Keratinocyte (primary cell): ENCODE measurements around the gene PPM1H. TPM values are rescaled to one million over a fixed set of nuclear protein-coding genes. Genes with fewer than 3 reads are reported as not detected.
A peak's percentile ranks its signal among the peaks of the same experiment; 100 is the strongest.

Experiments
- DNase-seq: peaks from one replicate; pipeline ENCODE4 v3.0.0-alpha.2; 2011; ENCODE audit warnings: low read depth, missing footprints, low spot score
- FAIRE-seq: peaks from 2 replicates; lab custom pipeline; 2011; peaks lifted over from hg19 to GRCh38; lab: Jason Lieb, UNC
- H2AFZ ChIP-seq: 2 replicates; pipeline ENCODE4 v1.6.0; 2012; ENCODE audit warnings: low read length, control low read depth, inconsistent platforms; ENCODE audit not compliant: control insufficient read depth
- H3K27ac ChIP-seq: 2 replicates; pipeline ENCODE4 v1.5.1; 2011; ENCODE audit warnings: low read length; ENCODE audit not compliant: control insufficient read depth, insufficient read depth
- H3K27me3 ChIP-seq: 3 replicates; pipeline ENCODE4 v1.6.0; 2011; ENCODE audit warnings: low read length; ENCODE audit not compliant: control insufficient read depth, insufficient read depth; ENCODE audit errors: extremely low read depth
- H3K36me3 ChIP-seq, 2 experiments: 2 replicates in 1 of 2; 3 replicates in 1 of 2; pipeline ENCODE4 v1.5.1; 2011; ENCODE audit warnings: low read length in 2 of 2, mild to moderate bottlenecking in 1 of 2; ENCODE audit not compliant: control insufficient read depth in 2 of 2, insufficient read depth in 2 of 2; ENCODE audit errors: extremely low read depth in 1 of 2
- H3K4me1 ChIP-seq: 3 replicates; pipeline ENCODE4 v1.5.1; 2011; ENCODE audit warnings: low read length; ENCODE audit not compliant: control insufficient read depth, insufficient read depth; ENCODE audit errors: extremely low read depth
- H3K4me2 ChIP-seq: 3 replicates; pipeline ENCODE4 v1.6.0; 2011; ENCODE audit warnings: low read depth, low read length; ENCODE audit not compliant: control insufficient read depth, insufficient read depth; ENCODE audit errors: extremely low read depth
- H3K4me3 ChIP-seq, 3 experiments: fragments of 200-600 bp in 1 of 3; sonication (generic) in 1 of 3; 2 replicates in 2 of 3; 3 replicates in 1 of 3; pipeline ENCODE4 v1.5.1; 2011 to 2016; ENCODE audit warnings: low read length in 3 of 3, mild to moderate bottlenecking in 3 of 3, control low read depth in 2 of 3, inconsistent platforms in 1 of 3, low read depth in 1 of 3, mixed read lengths in 1 of 3, mixed run types in 1 of 3, moderate library complexity in 1 of 3; ENCODE audit not compliant: control insufficient read depth in 2 of 3, insufficient read depth in 2 of 3; ENCODE audit errors: extremely low read depth in 1 of 3
- H3K79me2 ChIP-seq: 2 replicates; pipeline ENCODE4 v1.6.0; 2012; ENCODE audit warnings: low read length; ENCODE audit not compliant: control insufficient read depth, insufficient read depth
- H3K9ac ChIP-seq: 3 replicates; pipeline ENCODE4 v1.6.0; 2011; ENCODE audit warnings: low read length; ENCODE audit not compliant: control insufficient read depth, insufficient read depth; ENCODE audit errors: extremely low read depth
- H3K9me1 ChIP-seq: 3 replicates; pipeline ENCODE4 v1.6.0; 2011; ENCODE audit warnings: low read length; ENCODE audit not compliant: control insufficient read depth, insufficient read depth; ENCODE audit errors: extremely low read depth
- H3K9me3 ChIP-seq: 2 replicates; pipeline ENCODE4 v1.5.1; 2012; ENCODE audit warnings: low read depth, low read length; ENCODE audit not compliant: control insufficient read depth
- H4K20me1 ChIP-seq: 3 replicates; pipeline ENCODE4 v1.6.0; 2011; ENCODE audit warnings: low read length; ENCODE audit not compliant: control insufficient read depth, insufficient read depth; ENCODE audit errors: extremely low read depth
- EZH2 ChIP-seq: IDR thresholded peaks from one replicate; pipeline ENCODE4 v1.6.1; 2012; ENCODE audit warnings: inconsistent platforms, mild to moderate bottlenecking, low read length, moderate library complexity
- dilution Hi-C: fragments of 300-500 bp; cut with MboI; formaldehyde crosslinking; loops from one replicate; pipeline ENCODE4 v1.7.0; 2020; ENCODE audit warnings: low sequenced_read_pairs; ENCODE audit not compliant: extremely low pct_ligation_motif_present
- polyA plus RNA-seq, 5 experiments: library from polyadenylated mRNA; depleted of rRNA in 3 of 5; stranded (reverse) in 3 of 5; stranded (forward) in 1 of 5; unstranded in 1 of 5; fragments of >200 nt; gene quantifications; 1 replicate in 1 of 5; 2 replicates in 3 of 5; 3 replicates in 1 of 5; pipeline versions ENCODE4 v1.2.1 to v1.2.3, GENCODE V29; 2011 to 2012; ENCODE audit warnings: missing spikeins in 2 of 5, low read depth in 1 of 5, low replicate concordance in 1 of 5
- TF ChIP-seq, protein P1 (sequence below), 3 experiments: IDR thresholded peaks in 1 of 3; conservative IDR thresholded peaks in 1 of 3; optimal IDR thresholded peaks in 1 of 3; 2 replicates in 2 of 3; 3 replicates in 1 of 3; pipeline versions ENCODE3 to v1.5.1; 2011; ENCODE audit warnings: low read length in 3 of 3, mild to moderate bottlenecking in 3 of 3, moderate library complexity in 2 of 3, control low read depth in 1 of 3, inconsistent platforms in 1 of 3; ENCODE audit not compliant: insufficient read depth in 2 of 3; ENCODE audit errors: extremely low read depth in 1 of 3

PPM1H gene
- polyA plus RNA-seq, 1 donor (not counting 4 experiments of a cell fraction or from before 2014, with no cell fraction given) = 0.09 TPM

GRCh38 chr12:62605981-62606380, 329.0 kb downstream of the PPM1H start:
- no peak overlapping the region for H3K4me2 ChIP-seq
- no peaks in the 10 kb centered on the region for H3K27me3 ChIP-seq
- FAIRE-seq = no peak
- dilution Hi-C loops = loop anchor here (25.0 kb wide), 1 partner anchor 181 kb away; no protein-coding TSS in a partner anchor
- H3K4me1 ChIP-seq = peaks cover 16% of the 10 kb centered on the region
- H3K36me3 ChIP-seq = no peaks in the 10 kb centered on the region
- no peak overlapping the region for H3K27ac ChIP-seq
- H3K9me3 ChIP-seq = no peaks in the 10 kb centered on the region
- no peaks in the 10 kb centered on the region for H4K20me1 ChIP-seq
- no peak overlapping the region for H3K9ac ChIP-seq
- no peak for DNase-seq
- no peak overlapping the region for H3K4me3 ChIP-seq
- no peak for TF ChIP-seq EZH2
- TF ChIP-seq, protein P1, sequence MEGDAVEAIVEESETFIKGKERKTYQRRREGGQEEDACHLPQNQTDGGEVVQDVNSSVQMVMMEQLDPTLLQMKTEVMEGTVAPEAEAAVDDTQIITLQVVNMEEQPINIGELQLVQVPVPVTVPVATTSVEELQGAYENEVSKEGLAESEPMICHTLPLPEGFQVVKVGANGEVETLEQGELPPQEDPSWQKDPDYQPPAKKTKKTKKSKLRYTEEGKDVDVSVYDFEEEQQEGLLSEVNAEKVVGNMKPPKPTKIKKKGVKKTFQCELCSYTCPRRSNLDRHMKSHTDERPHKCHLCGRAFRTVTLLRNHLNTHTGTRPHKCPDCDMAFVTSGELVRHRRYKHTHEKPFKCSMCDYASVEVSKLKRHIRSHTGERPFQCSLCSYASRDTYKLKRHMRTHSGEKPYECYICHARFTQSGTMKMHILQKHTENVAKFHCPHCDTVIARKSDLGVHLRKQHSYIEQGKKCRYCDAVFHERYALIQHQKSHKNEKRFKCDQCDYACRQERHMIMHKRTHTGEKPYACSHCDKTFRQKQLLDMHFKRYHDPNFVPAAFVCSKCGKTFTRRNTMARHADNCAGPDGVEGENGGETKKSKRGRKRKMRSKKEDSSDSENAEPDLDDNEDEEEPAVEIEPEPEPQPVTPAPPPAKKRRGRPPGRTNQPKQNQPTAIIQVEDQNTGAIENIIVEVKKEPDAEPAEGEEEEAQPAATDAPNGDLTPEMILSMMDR (optimal IDR thresholded peaks at IDR 0.05 in 1 of 3, IDR thresholded peaks at IDR 0.05 in 1 of 3, conservative IDR thresholded peaks at IDR 0.05 in 1 of 3; ENCODE audit: extremely low read depth in 1 of 3, insufficient read depth in 2 of 3, low read length in 3 of 3) = no peak
- no peaks in the 10 kb centered on the region for H3K9me1 ChIP-seq
- H3K79me2 ChIP-seq = peaks cover 37% of the 10 kb centered on the region
- no peak overlapping the region for H2AFZ ChIP-seq

- H4K20me1 ChIP-seq = no peaks in the 10 kb centered on the region
- H3K4me2 ChIP-seq = peak overlapping the region; percentile 92
- H3K27me3 ChIP-seq = no peaks in the 10 kb centered on the region
- H3K4me3 ChIP-seq = peak overlapping the region; percentile 71 to 95 (median 75)
- H3K9ac ChIP-seq = peak overlapping the region; percentile 99
- no peak for TF ChIP-seq EZH2
- TF ChIP-seq, protein P1 (optimal IDR thresholded peaks at IDR 0.05 in 1 of 3, IDR thresholded peaks at IDR 0.05 in 1 of 3, conservative IDR thresholded peaks at IDR 0.05 in 1 of 3; ENCODE audit: extremely low read depth in 1 of 3, insufficient read depth in 2 of 3, low read length in 3 of 3) = no peak
- dilution Hi-C loops = loop anchor here (25.0 kb wide), 1 partner anchor 182 kb away; no protein-coding TSS in a partner anchor
- H3K4me1 ChIP-seq = peaks cover 16% of the 10 kb centered on the region
- no peak for DNase-seq
- no peak overlapping the region for H2AFZ ChIP-seq
- no peaks in the 10 kb centered on the region for H3K9me1 ChIP-seq
- no peak for FAIRE-seq
- no peak overlapping the region for H3K27ac ChIP-seq
- H3K36me3 ChIP-seq = no peaks in the 10 kb centered on the region
- peaks cover 35% of the 10 kb centered on the region for H3K79me2 ChIP-seq
- H3K9me3 ChIP-seq = no peaks in the 10 kb centered on the region
These were observed 330.1 kb downstream of the PPM1H start for GRCh38 chr12:62604871-62605270.
